GM18502 (cell line): ENCODE measurements around the gene PNLIPRP2.

ENCODE experiments used
- ATAC-seq: cut with Tn5 transposase; IDR thresholded peaks from one replicate; pipeline ENCODE4 v1.9.1; 2021; ENCODE audit warnings: mild to moderate bottlenecking; ENCODE audit not compliant: unreplicated experiment, poor library complexity

The PNLIPRP2 gene

DNA sequence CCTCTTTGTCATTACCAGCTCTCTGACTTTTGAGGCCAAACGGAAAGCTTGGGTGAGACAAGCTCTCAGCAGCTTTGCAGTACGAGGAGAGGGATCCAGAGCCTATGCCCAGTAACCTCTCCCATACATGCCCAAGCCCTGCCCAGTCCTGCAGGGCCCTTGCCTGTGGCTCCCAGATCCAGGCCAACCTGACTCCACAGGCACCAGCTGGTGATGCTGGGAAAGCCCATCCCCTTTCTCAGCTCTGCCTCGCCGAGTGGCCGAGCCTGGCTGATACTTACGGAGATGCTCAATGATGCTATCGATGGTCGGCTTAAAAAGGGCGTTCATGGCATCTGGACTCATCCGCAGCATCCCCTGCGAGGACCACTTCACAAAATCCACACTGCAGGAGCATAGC is 55.4 kb downstream of the PNLIPRP2 start:
- ATAC-seq, result no peak

DNA sequence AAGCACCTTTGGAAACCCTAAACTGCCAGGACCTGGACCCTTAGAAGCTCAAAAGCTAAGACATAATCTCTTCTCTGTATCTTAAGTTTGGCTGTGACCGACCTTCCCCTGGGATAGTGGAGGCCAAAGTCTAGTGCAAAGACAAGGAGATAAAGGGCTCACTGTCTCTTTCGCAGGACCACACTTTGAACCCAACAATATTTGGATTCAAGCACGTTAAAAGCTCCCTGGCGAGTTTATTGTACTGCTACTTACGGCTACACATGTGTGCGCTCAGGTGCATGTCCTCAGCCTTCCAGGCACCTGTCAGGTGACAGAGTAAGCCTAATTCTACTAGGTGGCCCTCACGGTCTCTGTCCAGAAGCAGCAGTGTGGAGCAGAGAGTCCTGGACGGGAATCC is 55.9 kb downstream of the PNLIPRP2 start:
- ATAC-seq, result no peak

DNA sequence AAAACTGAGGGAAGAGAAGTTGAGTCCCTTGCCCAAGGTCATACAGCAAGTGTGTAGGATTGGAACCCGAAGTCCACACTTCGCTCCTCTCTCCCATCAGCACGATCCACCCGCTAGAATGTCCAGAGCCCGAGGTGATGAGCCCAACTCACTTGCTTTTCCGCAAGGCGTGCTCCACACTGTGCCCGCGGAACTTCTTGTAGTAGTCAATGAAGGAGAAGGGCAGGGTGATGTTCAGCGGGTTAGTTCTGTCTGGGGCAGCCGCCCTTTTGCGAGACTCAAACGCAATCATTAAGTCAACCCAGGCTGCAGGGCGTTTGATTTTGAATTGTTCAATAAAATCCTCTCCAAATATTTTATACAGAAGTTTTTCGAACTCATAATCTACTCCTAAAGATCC is 58.6 kb downstream of the PNLIPRP2 start:
- no peak for ATAC-seq

DNA sequence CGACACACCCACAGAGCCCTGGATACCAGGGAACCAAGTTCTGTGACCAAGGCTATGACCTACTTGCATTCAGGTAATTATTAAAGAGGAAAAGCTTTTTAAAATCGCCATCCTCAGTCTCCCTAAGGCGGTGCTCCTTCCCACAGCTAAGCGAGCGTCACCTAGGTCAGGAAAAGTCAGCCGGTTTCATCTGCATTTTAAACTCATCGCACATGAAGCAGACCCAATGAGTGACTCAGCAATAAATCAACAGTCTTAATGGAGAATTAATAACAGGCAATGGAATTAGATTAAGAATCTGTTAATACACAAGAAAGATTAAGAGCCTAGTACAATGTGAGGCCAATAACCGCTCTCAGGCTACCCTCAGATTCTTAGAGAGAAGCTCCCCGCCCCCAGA is 62.4 kb downstream of the PNLIPRP2 start:
- no peak for ATAC-seq

DNA sequence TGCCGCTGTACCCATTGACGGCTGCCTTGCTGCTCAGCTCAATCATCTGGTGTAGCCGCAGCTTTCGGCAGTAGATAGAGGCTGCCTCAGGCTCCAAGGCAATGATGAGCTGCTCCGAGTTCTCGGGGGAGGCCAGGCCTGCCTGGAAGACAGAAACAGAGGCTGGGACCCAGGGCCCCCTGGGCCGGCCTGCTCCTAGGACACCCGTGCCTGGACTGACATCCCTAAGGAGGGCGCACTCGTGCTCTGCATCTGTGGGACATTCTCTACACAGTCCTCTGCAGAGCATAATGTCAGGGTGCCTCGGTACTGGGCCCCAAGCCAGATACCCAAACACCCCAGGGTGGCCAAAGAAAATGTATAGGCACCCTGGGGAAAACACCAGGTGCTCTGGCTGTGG is 63.1 kb downstream of the PNLIPRP2 start:
- no peak for ATAC-seq

DNA sequence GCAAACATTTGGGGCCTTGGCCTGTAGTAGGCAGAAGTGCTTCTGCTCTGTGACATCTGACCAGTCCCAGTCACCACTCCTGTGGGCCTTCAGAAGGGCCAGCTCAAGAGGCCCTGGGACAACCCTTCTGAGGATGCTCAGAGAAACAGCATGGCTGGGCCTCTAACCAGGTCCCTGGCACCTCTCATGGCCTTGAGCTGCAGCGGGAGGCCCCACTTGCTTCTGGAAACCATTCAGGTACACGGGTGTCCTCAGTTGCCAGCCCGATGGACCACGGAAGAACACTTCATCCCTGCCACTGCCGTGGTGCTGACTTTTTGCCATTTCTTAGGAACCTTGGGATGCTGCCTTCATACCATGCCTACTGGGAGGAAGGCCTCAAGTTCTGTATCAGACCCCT is 64.0 kb downstream of the PNLIPRP2 start:
- ATAC-seq, result no peak

DNA sequence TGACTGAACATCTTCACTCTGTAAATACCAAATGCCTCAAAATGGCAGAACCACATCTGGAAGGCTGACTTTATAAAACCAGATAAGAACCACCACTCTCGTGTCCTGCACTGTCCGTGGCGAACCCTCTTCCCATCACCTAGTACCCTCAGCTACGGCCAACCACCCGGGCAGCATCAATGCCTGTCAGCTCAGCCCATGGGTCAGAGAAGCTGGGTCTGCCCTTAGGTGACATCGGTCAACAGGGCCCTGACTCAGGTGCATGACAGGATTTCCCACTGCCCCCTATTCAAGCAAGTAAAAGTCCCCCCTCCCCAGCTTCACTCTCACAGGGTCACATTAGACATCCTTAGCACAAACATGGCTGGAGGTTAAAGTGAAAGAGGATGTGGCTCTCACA is 65.1 kb downstream of the PNLIPRP2 start:
- ATAC-seq, result no peak

DNA sequence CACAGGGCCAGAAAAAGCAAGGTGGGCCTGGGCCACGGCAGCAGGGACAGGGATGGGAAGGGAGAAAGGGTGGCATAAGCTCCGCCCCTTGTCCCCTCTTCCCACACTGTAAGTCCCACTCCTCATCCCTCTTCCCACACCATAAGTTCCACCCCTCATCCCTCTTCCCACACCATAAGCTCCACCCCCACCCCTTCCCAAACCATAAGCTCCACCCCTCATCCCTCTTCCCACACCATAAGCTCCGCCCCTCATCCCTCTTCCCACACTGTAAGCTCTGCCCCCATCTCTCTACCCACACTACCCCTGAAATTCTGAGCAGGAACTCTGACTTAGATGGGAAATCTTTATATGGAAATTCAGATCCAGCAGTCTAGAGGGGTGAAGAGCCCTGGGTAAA is 65.9 kb downstream of the PNLIPRP2 start:
- no peak for ATAC-seq

DNA sequence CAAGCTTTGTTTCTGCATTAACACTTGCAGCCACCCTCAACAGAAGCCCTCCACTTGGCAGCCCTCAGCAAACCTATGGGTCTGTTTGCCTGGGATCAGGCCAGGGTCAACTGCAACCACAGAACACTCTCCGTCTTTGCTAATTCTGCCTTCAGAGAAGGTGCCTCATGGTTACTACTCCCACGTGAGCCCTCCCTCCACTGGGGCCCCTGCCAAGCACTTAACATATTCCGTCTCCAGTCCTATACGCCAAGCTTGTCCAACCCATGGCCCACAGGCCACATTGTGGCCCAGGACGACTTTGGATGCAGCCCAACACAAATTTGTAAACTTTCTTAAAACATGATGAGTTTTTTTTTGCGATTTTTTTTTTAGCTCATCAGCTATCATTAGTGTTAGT is 66.9 kb downstream of the PNLIPRP2 start:
- no peak for ATAC-seq

DNA sequence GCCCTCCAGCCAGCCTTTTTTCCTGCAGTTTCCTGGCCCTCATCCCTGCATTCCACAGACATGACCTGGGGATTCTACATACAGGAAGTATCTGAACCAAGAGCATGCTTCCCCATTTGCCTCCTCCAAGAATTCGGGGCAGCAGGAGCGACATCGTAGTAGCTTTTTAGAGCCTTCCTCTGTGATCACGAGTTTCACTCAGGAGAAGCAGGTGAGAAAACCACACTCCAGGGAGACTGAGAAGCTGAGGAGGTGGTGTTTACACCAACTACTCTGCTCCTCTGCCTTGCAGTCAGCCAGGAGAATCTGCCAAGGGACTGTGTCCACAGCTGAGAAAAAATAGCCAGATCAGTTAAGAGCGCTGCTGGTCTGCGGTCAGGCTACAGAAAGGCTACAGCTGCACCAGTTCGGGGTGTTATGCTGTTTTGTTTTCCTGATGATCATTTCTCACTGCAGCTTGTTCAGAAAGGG is 67.5 kb downstream of the PNLIPRP2 start:
- ATAC-seq, result no peak

DNA sequence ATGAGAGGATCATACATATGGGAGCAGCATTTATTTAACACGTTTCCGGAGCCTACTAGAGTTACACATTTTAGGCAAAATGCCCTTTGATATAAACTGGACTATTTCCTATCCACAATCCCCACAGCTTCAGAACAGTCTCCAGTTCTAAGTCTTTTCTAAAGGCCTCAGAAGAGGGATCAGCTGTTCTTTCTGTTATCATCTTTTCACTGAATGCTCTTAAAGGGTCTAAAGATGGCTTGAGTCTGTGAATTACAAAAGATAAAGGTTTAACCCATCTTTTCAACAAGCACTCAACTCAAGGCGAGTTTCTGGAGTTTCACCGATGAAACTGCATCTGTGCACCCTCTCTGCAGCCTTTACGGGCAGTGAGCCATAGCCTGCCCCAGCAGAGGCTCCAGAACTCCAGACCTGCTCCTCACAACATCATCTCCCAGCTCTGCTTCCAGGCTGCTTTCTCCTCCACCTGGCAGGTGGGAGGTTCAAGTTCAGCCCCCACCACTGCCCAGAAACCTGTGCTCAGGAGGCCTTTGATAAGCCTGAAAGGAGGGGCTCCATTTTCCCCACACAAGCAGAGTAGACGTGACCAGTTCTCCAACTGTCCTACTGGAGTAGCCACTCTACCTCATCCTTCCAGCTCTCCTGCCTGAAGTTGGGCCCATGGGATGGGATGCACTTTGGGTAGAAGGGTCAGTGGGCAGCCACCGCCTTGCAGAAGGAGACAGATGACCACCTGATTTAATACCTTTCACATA is 68.2 kb downstream of the PNLIPRP2 start:
- ATAC-seq, result no peak

DNA sequence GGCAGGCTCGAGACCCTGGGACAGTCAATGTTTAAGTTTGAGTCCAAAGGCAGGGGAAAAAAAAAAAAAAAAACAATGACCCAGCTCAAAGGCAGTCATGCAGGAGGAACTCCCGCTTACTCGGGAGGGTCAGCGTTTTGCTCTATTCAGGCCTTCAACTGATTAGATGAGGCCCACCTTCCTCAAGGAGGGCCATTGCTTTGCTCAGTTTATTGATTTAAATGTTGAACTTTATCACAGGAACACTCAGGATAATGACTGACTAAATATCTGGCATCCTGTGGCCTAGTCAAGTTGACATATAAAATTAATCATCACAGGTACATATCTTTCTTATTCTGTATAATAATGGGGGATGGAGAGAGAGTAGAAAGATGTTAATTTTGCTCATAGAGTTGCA is 69.0 kb downstream of the PNLIPRP2 start:
- ATAC-seq, result no peak

DNA sequence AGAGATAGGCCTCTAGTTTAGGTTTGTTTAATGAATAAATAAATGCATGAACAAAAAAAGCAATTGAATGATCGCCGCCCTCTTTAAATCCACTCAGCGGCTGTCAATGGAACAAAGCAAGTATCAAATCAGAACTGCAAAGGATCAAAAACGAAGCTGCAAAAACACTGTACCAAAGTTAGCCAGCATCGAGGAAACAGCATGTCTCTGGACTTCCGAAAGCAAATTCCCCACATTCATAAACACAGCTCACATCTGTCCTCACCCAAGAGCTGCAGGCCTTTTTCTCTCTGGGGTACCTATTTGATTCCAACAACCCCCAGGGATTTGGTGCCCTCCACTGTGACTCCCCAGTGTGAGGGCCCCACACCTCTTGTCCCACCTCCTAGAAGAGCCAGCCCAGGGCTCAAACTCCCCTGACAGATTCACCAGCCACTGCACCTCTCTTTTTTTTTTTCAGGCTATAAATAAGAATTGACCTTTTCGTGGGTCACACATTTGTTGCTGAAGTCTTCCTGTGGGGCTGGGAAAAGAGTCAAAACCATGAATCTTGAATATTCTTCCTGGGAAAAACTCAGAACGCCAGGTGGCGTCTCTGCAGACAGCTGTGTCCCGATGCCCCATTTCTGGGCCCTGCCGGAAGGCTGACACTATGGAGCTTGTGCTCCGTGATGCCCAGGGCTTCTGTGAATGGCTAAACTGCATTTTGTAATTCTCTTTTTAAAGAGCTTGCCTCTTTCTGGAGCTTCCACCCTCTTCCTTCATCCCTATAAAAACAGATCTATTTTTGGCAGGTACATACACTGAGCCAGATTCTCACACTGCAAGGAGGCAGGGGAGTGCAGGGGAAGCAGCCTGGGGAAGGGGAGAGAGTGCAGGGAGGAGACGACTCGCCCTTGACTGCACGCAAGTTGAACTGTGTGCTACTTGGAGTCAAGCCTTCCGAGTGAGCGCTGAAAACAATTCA is 69.9 kb downstream of the PNLIPRP2 start:
- ATAC-seq, result no peak

DNA sequence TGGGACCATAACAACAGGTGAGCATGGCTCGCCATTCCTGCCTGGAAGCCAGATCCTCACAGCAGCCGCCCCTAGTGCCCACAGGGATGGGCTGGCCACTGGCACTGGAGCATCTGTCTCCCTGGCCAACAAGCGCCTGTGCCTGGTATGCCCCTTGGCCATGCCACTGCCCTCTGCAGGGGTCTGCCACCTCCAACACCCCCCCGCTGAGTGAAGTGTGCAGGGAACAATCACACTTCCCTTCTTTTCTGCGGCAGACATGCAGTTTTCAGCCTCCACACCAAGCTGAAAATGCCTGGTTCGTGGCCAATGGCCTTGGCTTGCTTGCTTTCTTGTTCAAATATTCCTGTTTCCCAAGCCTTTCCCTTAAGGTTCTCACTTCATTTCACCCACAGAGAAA is 70.9 kb downstream of the PNLIPRP2 start:
- no peak for ATAC-seq

DNA sequence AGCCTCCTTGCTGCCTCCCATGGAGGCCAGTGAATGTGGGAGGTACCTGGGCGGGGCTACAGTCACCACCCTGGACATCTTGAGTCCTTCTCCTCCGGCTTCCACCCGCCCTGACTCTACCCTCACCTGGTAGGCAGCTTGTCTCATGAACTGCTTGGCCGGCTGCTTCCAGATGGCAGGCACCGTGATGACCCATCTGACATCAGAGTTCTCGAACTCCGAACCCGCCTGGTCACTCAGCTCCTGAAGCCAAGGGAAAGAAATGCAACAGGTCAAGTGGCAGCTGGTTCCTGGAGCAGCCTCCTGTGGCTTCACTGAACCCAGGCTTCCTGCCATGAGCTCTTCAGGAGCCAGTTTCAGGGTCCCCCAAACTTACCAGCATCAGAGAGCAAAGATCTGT is 71.5 kb downstream of the PNLIPRP2 start:
- no peak for ATAC-seq

DNA sequence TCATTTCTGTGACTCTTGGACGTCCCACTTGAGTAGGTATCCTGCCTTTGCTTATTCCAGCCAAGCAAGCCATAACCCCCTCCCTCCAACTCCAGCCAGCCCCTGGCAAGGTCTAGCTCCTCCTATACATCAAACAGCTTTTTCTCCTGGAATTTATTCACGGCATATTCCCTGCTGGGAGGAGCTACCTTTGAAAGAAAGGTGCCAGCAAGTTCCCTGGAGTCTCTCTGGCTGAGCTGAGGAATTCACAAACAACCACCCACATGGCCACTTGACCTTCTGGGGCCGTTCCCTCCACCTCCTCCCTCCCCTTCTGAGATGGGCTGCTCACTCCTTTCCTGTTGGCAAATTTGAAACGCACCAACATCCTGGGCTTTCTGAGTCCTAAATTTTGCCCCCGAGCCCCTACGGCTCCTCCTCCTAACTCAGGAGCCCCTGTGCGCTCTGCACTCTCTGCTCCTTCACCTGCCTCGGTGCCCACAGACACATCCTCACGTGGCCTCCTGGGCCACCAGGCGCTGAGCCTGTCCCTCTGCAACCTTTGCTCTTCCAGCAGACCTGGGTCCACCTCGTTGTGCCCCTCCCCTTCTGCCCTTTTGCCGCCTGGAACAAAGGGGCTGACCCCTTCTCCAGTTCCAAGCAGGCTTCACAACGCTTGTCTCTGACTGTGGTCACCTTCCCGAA is 73.6 kb downstream of the PNLIPRP2 start:
- ATAC-seq, result no peak
